KBM-7 (cell line): Measurements from ENCODE around the gene DSTN.

Source experiments
- DNase-seq: peaks from one replicate; pipeline ENCODE4 v3.0.0-alpha.2; 2015
- in situ Hi-C: fragments of 300-500 bp; cut with MboI; formaldehyde crosslinking; loops from 2 replicates; pipeline ENCODE4 v1.14.3; 2020; ENCODE audit warnings: low sequenced_read_pairs, low pct_unique_long_range_greater_than_20kb, mixed read lengths

DSTN gene

DNA sequence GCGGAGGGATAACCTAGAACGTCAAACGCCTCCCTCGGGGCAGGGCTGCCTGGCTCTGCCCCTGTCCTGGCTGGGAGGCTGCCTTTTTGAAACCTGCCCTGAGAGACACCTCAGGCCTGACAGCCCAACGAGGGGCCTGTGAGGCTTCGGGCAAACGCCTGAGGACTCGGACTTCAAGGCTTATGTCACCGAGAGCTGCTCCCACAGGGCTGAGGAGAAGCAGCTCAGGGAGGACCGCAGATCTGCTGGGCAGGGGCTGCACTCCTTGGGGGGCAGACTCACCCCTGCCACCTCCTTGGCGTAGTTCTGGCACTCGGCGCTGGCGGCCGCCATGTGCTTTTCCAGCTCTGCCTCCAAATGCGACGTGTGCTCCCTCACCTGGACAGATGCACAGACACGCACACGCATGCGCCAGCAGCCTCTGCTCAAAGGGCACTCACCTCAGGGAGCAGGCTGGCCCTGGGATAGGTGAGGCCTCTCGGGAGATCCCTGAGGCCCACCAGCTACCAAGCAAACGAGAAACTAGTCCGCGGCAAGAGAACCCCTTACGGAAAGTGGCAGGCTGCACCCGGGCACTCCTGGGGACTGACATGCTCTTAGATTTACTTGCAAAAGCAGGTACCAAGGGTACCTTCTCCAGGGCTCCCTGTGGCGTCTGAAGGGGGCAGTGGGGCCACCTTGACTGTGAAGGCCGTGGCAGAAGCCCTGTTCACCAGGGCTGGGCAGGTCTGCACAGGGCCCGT is 49.6 kb downstream of the DSTN start:
- in situ Hi-C loops, result no loop called here
- no peak for DNase-seq

DNA sequence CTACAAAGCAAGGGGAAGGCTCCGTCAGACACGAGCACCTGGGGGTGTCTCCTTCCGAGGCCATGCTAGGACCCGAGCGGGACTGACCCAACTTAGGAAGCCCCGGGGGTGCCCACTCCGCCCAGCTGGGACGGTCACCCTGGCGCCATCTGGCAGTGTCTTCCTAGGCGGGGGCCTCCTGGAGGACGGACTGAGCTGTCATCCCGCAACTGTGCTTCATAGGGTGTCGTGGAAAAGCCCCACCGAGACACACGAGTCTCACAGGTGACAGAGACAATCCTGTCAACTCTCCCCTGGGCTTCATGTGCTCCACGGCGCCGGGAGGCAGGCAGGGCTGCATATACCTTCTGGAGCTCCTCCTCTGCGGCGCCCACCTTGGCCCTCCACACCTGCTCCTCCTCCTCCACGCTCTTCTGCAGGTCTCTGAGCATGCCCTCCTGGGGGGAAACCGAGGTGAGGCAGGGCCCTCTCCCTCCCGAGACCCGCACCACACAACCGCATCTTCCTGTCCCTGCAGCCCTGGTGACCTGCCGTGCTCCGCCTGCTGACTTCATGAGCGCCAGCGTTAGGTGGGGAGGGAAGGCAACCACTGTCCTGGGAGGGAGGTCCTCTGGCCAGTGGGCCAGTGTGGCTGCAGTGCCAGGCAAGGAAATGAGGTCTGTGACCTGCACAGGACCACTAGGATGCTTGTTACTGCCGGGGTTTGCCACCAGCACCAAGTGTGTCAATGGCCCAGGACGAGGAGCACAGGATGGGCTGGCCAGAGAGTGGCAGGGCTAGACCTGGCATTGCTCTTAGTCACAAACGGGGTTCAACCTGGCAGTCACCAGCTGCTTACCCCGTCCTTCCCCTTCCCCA is 50.7 kb downstream of the DSTN start:
- no peak for DNase-seq
- in situ Hi-C loops, result no loop called here

DNA sequence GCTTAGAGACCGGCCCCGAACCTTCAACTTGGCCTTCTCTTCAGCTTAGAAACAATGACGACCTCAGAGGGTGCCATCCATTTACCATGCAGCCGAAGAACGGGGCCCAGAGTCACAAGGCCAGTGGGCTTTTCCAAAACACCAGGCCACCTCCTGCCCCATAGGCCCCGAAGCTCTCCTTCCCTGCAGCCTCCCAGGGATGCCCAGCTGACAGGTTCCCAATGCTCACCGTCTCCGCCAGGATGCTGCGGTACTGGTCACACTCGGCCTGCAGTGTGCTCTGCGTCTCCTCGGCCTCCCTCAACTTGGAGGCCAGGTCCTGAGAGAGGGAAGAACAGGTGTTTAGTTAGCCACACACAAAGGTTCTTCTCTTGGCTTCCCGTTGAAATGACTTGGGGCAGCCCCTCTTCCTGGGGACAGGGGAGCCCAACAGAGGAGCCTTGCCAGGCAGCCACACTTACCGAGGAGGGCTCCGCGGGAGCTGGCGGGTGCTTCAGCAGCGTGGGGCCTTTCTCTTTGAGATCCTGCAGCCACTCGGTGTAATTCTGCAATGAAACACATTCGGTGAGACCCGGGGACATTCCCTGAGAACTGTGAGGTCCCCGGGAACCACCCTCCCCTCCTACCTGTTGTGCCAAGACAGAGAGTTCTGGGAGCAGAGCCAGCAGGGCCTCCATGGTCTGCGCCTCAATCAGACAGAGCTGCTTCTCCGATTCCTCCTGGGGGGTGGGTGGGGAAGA is 51.5 kb downstream of the DSTN start:
- in situ Hi-C loops, result no loop called here
- no peak for DNase-seq

DNA sequence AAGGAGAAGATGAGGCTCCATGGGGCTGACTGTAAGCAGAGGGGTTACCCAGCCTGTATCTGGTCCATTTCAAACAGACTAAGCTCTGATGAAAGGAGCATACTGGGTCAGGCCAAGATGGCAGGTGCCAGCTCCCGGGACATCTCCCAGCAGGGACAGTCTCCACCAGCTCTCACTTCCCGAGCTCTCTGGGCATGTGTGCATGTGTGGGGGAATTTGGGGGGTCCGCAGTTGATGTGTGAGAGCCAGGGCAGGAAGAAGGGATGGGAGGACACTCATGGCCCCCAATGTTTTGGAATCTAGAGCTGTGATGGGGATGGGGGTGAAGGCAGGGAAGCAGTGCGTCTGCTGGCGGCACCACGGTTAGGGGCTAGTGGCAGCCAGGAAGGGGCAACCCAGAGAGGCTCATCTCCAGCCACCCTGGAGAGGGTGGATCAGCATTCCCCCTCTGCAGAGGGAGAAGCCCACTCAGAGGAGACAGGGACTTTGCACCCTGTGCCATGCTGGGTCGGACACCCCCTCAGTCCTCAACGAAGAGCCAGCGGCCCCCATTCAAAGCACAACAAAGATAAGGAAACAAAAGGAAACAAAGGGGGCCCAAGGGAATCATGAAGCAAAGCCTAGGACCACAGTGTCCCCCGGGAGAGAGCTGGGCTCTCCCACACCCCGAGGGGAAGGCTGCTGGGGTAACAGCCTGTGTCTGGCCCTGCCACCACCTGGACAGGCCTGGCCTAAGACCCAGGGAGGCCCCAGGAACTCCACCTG is 52.4 kb downstream of the DSTN start:
- no peak for DNase-seq
- in situ Hi-C loops, result no loop called here

DNA sequence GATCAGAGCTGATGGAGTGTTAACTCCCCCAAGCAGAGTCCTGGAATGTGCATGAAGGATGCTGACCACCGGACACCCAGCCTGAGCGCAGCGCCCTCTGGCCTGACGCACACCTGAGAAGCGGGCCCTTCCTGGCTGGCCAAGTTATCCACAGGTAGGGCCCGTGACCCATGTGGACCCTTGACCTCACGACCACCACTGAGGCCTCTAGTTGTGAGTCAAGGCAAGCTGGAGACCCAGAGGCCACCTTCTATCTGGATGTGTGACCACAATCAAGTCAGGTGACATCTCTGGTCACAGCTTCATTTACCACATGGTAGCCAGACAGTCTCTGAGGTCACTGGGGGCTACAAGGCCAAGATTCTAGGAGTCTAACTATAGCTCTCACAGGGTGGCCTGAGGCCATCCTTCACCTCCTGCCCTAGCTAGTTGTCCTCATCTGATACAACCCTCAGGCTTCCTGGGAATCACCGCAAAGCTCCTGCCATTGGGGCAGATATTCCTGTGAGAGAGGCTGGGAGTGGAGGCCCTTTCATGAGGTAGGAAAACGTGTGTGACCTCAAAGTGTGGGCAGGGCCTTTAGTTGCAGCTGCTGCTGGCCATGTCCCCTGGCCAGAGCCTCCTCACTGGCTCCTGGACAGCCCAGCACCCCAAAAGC is 53.1 kb downstream of the DSTN start:
- no peak for DNase-seq
- in situ Hi-C loops, result no loop called here

DNA sequence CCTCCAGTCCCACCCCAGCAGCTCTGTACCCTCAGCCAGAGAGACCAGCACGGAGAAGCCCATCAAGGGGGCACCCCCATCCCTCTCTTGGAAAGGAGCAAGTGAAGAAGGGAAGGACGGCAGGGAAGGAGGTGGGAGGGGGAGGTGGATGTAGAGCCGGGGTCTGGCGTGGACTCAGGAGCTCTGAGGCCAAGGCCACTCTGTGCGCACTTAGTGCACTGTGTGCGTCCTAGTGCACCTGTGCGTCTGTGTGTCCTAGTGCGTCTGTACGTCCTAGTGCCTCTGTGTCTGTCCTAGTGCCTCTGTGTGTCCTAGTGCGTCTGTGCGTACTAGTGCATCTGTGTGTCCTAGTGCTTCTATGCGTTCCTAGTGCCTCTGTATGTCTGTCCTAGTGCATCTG is 54.2 kb downstream of the DSTN start:
- DNase-seq, result no peak
- in situ Hi-C loops, result no loop called here

DNA sequence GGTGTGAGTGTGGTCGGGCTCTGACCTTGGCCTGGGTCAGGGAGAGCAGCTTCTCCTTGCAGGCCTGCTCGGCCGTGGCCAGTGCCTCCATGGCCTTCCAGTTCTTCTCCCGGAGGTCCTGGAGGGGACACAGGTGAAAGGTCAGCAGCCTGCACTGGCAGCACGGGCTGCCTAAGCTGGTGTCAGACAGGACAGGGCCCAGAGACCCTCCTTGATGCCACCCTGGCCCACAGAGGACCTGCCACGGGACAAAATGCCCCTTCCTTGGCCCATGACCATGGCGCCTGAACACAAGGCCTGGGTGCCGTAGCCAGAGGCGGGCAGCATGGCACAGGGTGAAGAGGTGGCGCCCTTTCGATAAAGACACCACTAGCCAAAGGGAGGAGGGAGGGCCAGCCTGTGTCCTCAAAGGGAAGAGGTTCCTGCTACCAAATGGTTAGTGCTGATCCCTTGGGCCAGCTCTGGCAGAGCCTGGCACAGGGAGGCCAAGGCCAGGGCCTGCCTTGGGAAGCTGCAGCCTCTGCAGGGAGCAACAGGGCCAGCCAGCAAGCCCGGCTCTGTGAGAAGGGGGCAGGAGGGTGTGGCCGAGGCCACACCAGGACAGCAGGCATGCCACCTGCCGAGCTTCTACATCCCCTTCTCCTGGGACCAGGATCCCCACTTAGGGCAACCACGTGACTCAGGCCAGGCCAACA is 54.8 kb downstream of the DSTN start:
- in situ Hi-C loops, result no loop called here
- no peak for DNase-seq

DNA sequence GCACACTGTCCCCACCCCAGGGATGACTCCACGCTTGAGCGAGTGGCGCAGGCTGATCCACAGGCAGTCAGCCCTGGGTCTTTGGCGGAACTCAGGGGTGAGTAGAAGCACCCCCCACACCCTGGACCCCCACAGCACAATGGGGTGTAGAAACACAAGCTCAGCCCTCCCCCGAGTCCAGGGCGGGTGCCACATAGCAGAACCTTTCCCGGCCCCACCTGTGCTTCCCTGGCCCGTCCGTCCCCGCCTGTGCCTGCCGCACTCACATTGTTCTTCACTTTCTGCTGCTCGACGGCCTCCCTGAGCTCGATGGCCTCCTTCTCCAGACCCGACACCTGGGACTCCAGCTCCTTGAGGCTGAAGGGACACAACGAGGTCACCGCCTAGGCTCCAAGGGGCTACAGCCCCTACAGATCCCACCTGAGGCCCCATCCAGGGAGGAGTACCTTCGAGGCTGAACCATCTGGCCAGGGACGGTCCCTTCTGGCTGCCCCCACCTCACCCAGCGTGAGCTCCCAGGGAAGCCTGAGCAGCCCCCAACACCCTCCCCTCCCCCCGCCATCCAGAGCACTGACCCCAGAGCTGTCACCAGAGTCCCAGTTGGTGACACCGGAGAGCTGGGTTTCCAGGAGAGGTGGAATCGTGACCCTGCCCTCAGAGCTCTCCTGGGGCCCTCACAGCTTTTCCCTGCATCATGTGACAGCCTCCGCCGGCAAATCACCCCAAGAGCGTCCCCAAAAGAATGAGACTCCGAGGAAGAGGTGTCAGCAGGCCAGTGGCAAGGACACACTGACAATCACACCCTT is 55.6 kb downstream of the DSTN start:
- in situ Hi-C loops, result no loop called here

DNA sequence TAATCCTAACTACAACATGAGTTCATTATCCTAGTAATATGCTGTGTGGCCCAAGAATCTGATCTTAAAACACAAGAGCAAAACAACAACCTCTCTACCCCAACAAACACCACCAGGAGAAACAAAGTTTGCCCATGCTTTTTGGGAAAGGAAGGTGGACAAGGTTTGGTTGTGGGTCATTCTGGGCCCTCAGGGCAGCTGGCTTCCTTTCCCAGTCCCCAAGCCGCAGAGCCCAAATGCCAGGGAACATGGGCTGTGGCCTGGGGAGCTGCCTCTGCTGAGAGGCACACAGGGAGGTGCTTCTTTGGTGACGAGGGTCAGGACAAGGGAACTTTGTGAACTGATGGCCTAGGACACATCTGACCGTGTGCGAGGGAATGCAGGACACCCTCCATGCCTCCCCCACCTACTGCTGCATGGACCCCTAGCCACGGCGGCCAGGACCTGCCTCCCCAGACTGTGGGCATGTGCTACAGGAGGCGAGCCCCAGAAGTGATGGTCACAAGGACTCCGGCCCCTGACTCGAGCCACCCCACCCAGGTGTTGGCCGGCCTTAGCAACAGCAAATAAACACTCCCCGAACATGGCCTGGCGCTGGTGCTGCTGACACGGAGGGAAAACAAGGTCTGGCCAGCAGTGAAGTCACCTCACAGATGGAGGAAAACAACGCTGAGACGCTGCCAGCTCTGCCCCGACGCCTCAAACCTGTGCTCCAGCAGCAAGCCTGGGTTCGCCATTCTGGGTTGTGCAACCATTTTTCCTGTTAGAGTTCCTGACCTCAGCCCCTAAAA is 56.5 kb downstream of the DSTN start:
- no peak for DNase-seq
- in situ Hi-C loops, result no loop called here

More for the DNA sequence above, 55.6 kb downstream of the DSTN start:
- no peak for DNase-seq

DNA sequence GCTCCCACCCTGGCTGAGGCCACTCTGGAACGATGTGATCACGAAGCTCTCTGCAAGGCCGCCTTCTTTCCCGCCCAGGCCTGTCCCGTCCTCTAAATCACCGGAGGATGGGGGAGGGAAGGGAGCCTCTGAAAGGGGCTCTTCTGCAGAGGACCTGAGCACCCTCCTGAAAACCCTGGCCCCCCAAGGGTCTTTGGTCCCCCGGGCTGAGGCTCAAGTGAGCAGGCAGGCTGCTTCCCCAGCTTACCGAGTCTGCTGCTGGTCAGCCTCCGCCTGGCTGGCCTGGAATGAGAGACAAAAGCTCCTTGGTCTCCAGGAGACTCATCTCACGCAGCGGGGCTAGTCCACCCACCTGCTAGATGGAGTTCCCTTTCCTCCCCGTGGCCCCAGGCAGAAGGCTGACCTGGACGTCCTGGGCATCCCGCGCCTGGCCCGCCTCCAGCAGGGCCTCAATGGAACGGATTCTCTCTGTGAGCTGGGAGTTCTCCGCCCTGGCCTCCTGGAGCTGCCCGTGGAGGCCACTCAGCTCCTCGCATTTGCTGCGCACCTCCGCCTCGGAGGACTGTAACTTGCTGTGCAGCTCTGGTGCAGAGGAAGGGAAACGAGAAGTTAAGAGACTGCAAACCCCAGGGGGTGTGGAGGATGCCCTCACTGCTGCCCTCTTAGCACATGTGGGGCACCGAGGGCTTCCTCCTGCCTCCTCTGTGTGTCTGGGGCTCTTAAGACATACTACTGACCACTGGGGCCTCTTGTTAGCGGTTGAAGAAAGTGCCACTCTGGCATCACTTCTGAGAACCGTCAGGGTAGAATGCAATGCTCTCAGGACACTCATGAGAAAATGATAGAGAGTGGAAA is 57.5 kb downstream of the DSTN start:
- in situ Hi-C loops, result no loop called here
- DNase-seq, result no peak

DNA sequence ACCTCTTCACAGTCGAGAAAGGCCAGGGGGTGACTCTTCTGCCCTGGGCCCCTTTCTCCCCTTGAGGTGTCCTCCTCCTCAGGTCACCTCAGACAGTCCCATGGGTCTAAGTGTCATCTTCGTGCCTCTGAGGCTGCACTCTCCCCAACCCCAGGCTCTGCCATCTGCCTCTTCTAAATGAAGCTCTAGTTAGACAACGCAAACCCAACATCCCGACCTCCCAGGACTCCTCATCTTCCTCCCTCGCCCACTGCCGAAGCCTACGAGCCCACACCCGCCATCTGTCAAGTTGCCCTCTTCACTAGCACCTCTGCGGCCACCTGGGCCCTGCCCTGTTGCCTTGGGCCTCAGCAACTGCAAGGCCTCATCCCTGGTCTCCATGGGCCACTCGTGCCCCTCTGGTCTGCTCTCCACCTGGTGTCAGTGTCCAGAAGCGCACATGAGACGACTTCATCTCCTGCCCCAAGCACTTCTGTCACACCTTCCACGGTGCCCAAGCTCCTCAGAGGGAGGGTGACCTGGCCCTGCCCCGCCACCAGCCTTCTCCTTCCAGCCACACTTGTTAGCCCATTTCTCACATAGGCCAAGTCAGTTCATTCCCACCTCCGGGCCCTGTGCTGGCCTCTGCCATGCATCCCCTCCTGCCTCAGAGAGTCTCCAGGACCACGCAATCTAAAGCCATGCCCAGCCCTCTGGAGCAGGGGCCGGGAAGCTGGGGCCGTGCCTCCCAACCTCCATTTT is 58.4 kb downstream of the DSTN start:
- DNase-seq, result no peak
- in situ Hi-C loops, result no loop called here

DNA sequence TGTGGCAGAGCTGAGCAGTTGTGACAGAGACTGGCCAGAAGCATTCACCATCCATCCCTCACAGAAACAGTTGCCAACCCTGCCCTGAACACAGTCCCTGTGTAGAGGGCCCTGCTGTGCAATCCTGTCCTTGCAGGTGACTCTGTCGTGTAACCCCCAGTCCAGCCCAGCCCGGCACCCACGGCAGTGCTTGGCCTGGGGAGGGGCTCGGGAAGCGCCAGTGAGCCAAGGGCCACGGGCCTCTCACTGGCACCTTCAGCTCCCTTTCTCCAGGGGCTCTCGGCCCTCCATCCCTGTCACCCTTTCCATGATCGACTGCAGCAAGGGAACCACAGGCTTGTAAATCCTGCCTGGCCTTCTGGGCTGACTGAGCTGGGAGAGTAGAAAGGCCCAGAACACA is 59.1 kb downstream of the DSTN start:
- no peak for DNase-seq
- in situ Hi-C loops, result no loop called here

DNA sequence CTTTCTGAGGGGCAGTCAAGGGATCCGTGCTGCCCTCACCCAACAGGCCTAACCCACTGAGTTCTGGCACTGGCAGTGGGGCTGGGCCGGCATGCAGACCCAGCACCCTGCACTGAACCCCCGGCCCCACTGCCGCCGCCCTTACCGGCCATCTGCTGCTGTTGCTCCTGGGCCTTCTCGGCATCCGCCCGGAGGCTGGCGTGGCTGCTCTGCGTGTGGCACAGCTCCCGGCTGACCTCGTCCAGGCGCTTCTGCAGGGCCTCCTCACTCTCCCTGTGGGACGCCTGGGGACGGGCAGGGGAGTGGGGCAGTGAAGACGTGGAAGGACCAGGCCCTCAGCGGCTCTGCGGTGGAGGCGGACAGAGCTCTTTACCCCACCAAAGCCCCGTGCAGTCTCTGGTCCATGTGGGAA is 59.8 kb downstream of the DSTN start:
- in situ Hi-C loops, result no loop called here

DNA sequence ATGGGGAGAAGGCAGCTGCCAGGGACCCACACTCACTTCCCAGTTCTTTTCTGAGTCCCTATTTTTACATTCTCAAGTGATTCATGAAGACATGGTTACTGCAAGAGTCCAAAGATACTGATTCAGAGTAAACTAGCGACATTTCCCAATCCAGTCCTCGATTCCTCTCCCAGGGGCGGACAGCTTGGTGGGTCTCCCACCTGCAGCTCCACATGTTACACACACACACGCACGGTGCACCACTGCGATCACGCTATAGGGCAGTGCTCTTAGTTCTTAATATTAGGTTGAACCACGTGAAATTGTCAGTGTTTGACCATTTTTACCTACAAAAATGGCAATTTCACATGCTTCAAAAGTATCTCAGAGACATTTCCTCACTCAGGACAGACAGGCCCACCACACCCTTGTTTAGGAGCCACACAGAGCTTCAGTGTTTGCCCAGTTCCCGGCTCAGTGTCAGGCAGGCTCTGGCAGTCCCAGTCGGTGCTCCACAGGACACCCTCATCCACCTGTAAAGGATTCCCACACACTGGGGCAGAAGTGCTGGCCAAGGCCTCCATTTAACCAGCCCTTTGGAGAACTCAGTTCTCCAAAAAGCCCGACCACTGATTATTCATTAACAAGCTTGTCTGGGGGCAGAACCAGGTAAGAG is 60.4 kb downstream of the DSTN start:
- in situ Hi-C loops, result no loop called here
- no peak for DNase-seq

More for the DNA sequence above, 59.8 kb downstream of the DSTN start:
- no peak for DNase-seq

DNA sequence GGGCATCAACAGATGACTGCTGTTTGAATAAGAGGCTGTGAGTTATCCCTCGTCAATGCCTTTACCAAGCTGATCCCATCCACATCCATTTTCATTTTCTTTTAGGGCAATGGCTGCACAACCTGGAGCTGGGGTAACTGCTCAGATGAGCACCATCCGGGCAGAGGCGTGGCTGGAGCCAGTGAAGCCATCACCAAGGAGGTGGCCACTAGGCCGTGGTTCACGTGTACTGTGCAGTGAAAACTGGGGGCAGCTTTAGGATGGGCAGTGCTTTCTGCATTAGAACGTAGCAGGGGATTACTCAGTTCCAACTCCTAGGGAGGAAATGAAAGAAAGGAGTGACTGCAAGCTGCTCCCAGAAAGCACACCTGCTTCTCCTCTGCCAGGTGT is 60.9 kb downstream of the DSTN start:
- in situ Hi-C loops, result no loop called here
- DNase-seq, result no peak
